Heart left ventricle (tissue), 16 donors: ENCODE data around the gene ROBO1. TPM values are rescaled to one million over a fixed set of nuclear protein-coding genes. Genes with fewer than 3 reads are reported as not detected.

Experiments used
- ATAC-seq, 4 donors: fragments of 200-7000 bp; cut with Tn5 transposase; one replicate each; pipeline ENCODE4 v1.9.1; 2020 to 2022; ENCODE audit warnings: moderate library complexity in 4 of 4, mild to moderate bottlenecking in 3 of 4, moderate number of reproducible peaks in 1 of 4
- DNase-seq, 5 donors: peaks; one replicate each; pipeline ENCODE4 v3.0.0-alpha.2; 2020
- H3K27ac ChIP-seq, 12 donors: fragments of 200-600 bp; sonication (generic) in 4 of 12; one replicate each; pipeline versions ENCODE4 v1.5.0 to v1.8.0; 2016 to 2022; ENCODE audit warnings: mild to moderate bottlenecking in 2 of 12
- H3K27me3 ChIP-seq, 9 donors: fragments of 200-600 bp; sonication (generic) in 2 of 9; one replicate each; pipeline versions ENCODE4 v1.5.1 to v1.8.0; 2016 to 2022; ENCODE audit warnings: mild to moderate bottlenecking in 3 of 9
- H3K36me3 ChIP-seq, 9 donors: fragments of 200-600 bp; sonication (generic) in 2 of 9; one replicate each; pipeline versions ENCODE4 v1.5.0 to v1.8.0; 2018 to 2022; ENCODE audit warnings: mild to moderate bottlenecking in 2 of 9
- H3K4me1 ChIP-seq, 12 donors: fragments of 200-600 bp; sonication (generic) in 4 of 12; one replicate each; pipeline versions ENCODE4 v1.5.0 to v1.8.0; 2016 to 2022; ENCODE audit warnings: mild to moderate bottlenecking in 3 of 12
- H3K4me3 ChIP-seq, 12 donors: fragments of 200-600 bp; sonication (generic) in 4 of 12; one replicate each; pipeline versions ENCODE4 v1.5.0 to v1.8.0; 2017 to 2022; ENCODE audit warnings: mild to moderate bottlenecking in 9 of 12, moderate library complexity in 4 of 12
- H3K9me3 ChIP-seq, 12 donors: fragments of 200-600 bp; sonication (generic) in 4 of 12; one replicate each; pipeline versions ENCODE4 v1.5.0 to v1.8.0; 2016 to 2022; ENCODE audit warnings: mild to moderate bottlenecking in 1 of 12
- POLR2A ChIP-seq, 2 donors: fragments of 450-650 bp; IDR thresholded peaks; one replicate each; pipeline ENCODE4 v1.6.1; 2017; ENCODE audit warnings: antibody characterized with exemption in 2 of 2, mild to moderate bottlenecking in 2 of 2, moderate library complexity in 2 of 2
- WGBS, 4 donors: extraction: QIAGEN DNeasy Blood & Tissue Kit in 2 of 4; methylation state at CpG; one replicate each; pipeline versions ENCODE4 v1.1.5 to v1.1.7; 2013 to 2018; 5-methylcytosine and 5-hydroxymethylcytosine counted together
- intact Hi-C, 10 donors: fragments of 100-400 bp; cut with DNase I; formaldehyde crosslinking; loops; one replicate each; pipeline versions ENCODE4 v1.11.1 to v1.14.2; 2022
- polyA plus RNA-seq, 2 donors: library from polyadenylated mRNA; stranded (reverse); fragments of 200-250 nt; gene quantifications; one replicate each; pipeline ENCODE4 v1.2.3, GENCODE V29; 2013
- total RNA-seq, 9 donors: library from RNA; depleted of rRNA in 2 of 9; stranded (reverse); fragments of >200 nt in 2 of 9; fragmentation: NEBNext Ultra II Directional in 3 of 9; extraction: Animal tissue kit (Norgen Biotek cat#: 25700) in 3 of 9; gene quantifications; one replicate each; pipeline versions ENCODE4 v1.1.0 to v1.2.4, GENCODE V29; 2016 to 2023
- TF ChIP-seq, protein P1 (sequence below), 12 donors: fragments of 200-600 bp; sonication (generic) in 4 of 12; IDR thresholded peaks; one replicate each; pipeline versions ENCODE4 v1.5.0 to v1.8.0; 2018 to 2022; ENCODE audit warnings: antibody characterized with exemption in 12 of 12, mild to moderate bottlenecking in 5 of 12
- donor health status: ischemic (EF 13 %, LVEDD 7.1; RV severe dilation, severe dysfunction).
- donor health status: healthy with polysubstance abuse.
- donor health status: DM: no; HTN: yes; CAD: no.
- donor health status: DM: no; HTN: no; CAD: no.
- donor health status: ischemic (EF 25% LVEDD 6.9; RV normal size, moderate dysfunction).
- donor health status: ischemic (EF 25% LVEDD 5.7; RV mildly dilated, moderate dysfunction).
- donor health status: healthy.
- donor health status: DM: yes; HTN: yes; CAD: no.
- donor health status: ischemic (EF 35%, LVEDD 5.7; RV mildly dilated, moderate dysfunction).
- donor health status: nonischemic (EF 11% LVEDD 7.7; RV severe dilation, severe dysfunction).
- donor health status: DM: yes; HTN: yes; CAD: no.
- donor health status: PGD.
- donor health status: ischemic (EF 29% LVEDD 5.4; RV normal size, mild dysfunction).
- donor health status: nonischemic (EF 23%, LVEDD 6.1; RV moderate dilation, normal function).

The ROBO1 gene
- total and polyA plus RNA-seq, 11 donors, result 1.4 to 14.8 (median 5.7) TPM

DNA sequence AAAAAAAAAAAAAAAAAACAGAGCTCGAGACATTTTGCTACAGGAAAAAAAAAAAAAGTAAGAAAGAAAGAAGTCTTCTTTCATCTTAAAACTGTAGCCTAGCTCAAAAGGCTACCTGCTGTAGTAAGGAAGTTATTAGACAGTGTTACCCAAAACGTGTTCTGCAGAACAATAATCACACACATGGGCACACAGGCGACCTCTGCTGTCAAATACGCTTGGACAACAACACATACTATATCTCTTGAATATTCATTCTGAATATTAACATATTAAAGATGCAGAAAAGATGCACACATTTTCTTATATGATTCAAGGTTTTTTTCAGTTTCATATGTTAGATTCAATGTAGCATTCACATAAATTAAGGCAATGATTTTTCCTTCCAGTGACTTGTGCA, 215.8 kb downstream of the ROBO1 start:
- no peaks in the 10 kb centered on the region for H3K27me3 ChIP-seq
- no peaks in the 10 kb centered on the region for H3K36me3 ChIP-seq
- TF ChIP-seq, protein P1, sequence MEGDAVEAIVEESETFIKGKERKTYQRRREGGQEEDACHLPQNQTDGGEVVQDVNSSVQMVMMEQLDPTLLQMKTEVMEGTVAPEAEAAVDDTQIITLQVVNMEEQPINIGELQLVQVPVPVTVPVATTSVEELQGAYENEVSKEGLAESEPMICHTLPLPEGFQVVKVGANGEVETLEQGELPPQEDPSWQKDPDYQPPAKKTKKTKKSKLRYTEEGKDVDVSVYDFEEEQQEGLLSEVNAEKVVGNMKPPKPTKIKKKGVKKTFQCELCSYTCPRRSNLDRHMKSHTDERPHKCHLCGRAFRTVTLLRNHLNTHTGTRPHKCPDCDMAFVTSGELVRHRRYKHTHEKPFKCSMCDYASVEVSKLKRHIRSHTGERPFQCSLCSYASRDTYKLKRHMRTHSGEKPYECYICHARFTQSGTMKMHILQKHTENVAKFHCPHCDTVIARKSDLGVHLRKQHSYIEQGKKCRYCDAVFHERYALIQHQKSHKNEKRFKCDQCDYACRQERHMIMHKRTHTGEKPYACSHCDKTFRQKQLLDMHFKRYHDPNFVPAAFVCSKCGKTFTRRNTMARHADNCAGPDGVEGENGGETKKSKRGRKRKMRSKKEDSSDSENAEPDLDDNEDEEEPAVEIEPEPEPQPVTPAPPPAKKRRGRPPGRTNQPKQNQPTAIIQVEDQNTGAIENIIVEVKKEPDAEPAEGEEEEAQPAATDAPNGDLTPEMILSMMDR (IDR thresholded peaks at IDR 0.05), result no peak
- no peak for TF ChIP-seq POLR2A (IDR thresholded peaks at IDR 0.05)
- no peak overlapping the region for H3K4me3 ChIP-seq
- intact Hi-C loops, result no loop called here
- no peaks in the 10 kb centered on the region for H3K9me3 ChIP-seq
- H3K4me1 ChIP-seq, result no peaks in the 10 kb centered on the region
- no peak overlapping the region for H3K27ac ChIP-seq
- 41 to 59% (median 47%) methylated on average over 4 of the region's 4 CpGs for WGBS, 4 donors
- DNase-seq (no peak), ATAC-seq (no peak)

DNA sequence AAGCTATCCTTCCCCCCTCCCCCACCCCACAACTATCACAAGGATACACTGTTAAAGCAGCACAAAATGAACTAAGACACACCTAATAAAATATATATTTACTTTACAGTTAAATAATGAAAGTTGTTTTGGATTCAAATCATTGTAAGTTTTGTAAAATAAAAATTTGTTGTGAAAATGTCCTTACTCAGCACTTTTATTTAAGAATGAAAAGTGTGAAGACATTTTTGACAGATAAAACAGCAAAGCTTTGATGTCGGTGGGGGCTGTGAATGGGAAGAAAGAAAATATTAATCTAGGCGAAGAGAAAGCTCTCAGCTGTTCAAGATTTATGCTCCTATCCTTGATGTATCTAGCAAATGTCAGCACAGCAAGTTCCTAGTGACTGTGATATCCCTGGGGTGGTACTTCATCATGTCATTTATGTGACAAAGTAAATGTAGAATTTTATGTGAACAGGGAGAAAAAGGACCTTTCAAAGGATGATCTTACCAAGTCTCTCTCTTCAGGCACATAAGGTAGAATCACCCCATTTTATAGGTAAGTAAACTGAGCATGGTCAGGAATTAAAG, 216.4 kb downstream of the ROBO1 start:
- intact Hi-C loops, result no loop called here
- Histone ChIP-seq H3K4me1 (no peaks in the 10 kb centered on the region), H3K9me3 (no peaks in the 10 kb centered on the region), H3K4me3 (no peak overlapping the region), H3K36me3 (no peaks in the 10 kb centered on the region), H3K27me3 (no peaks in the 10 kb centered on the region), H3K27ac (no peak overlapping the region)
- ATAC-seq (no peak), DNase-seq (no peak)
- no peak for TF ChIP-seq POLR2A (IDR thresholded peaks at IDR 0.05)
- TF ChIP-seq, protein P1 (IDR thresholded peaks at IDR 0.05), result no peak
- 59 to 75% (median 62%) methylated on average over 2 of the region's 2 CpGs for WGBS, 4 donors

DNA sequence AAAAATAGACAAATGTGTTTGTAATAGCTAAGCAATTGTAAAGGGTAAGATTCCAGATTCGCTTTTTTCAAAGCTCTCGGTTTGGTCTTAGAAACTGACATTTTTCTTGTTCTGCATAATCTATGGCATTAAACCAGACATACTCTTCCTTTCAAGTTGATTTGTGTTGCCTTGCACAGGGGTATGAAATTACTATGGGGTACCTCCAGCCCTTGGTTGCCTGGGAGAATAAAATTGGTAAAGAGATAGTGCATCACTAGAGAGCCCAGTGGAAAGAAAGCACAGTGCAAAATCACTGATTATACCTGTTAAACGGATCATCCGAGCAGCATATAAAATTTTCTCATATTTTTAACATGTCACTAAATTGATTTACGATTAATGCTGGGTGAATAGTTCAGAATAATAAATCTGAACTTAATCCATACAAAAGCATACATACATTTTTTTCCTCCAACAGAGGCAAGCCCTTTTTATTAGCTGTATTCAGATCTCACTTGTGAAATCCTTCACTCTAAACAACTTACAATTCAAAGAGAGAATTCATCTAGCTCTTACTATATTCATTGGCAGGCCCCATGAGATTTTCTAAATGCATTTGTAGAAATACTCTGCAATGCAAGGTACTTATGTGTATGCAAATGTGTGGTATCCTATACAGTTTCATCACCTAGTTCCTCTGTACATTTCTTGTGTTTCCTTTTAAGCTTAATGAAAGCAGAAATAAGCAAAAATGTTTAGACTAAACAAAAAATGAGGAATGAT, 224.4 kb downstream of the ROBO1 start:
- no peaks in the 10 kb centered on the region for H3K9me3 ChIP-seq
- no peaks in the 10 kb centered on the region for H3K36me3 ChIP-seq
- no peak for TF ChIP-seq POLR2A (IDR thresholded peaks at IDR 0.05)
- TF ChIP-seq, protein P1 (IDR thresholded peaks at IDR 0.05), result no peak
- DNase-seq (no peak), ATAC-seq (no peak)
- no peaks in the 10 kb centered on the region for H3K4me1 ChIP-seq
- intact Hi-C loops, result no loop called here
- no peak overlapping the region for H3K27ac ChIP-seq
- H3K27me3 ChIP-seq, result no peaks in the 10 kb centered on the region
- no peak overlapping the region for H3K4me3 ChIP-seq
- 79 to 86% (median 83%) methylated on average over 5 of the region's 5 CpGs for WGBS, 4 donors

DNA sequence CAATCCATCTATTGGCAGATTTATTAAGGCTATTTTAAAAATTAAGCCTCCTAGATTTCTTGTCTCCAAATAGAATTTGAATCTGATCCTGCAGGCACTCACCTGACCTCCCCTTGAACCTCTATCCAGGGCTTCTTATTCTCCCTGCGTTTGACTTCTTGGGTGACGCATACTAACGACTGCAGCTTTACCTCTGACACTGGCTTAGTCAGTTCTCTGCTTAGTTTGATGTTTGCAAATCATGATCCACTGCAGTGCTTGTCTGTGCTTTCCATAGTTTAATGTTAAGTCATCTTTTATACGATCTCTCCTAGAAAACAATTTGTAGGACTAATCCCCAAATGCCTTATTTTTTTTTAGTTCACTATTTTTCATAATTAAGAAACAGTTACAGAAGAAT, 233.1 kb downstream of the ROBO1 start:
- Histone ChIP-seq H3K36me3 (no peaks in the 10 kb centered on the region), H3K9me3 (no peaks in the 10 kb centered on the region), H3K27me3 (no peaks in the 10 kb centered on the region), H3K4me3 (no peak overlapping the region), H3K27ac (no peak overlapping the region), H3K4me1 (no peaks in the 10 kb centered on the region)
- WGBS, 4 donors, result 40 to 59% (median 54%) methylated on average over 4 of the region's 4 CpGs
- DNase-seq, result no peak
- intact Hi-C loops, result no loop called here
- no peak for ATAC-seq
- no peak for TF ChIP-seq POLR2A (IDR thresholded peaks at IDR 0.05)
- TF ChIP-seq, protein P1 (IDR thresholded peaks at IDR 0.05), result no peak
